GM12874 (cell line): ENCODE data around the gene LRCH3.

Source experiments
- TF ChIP-seq, protein P1 (sequence below): IDR thresholded peaks from 2 replicates; pipeline ENCODE4 v1.5.1; 2011; ENCODE audit warnings: low read depth, mild to moderate bottlenecking, control low read depth, low read length, moderate library complexity; ENCODE audit not compliant: insufficient read depth

LRCH3 gene

DNA sequence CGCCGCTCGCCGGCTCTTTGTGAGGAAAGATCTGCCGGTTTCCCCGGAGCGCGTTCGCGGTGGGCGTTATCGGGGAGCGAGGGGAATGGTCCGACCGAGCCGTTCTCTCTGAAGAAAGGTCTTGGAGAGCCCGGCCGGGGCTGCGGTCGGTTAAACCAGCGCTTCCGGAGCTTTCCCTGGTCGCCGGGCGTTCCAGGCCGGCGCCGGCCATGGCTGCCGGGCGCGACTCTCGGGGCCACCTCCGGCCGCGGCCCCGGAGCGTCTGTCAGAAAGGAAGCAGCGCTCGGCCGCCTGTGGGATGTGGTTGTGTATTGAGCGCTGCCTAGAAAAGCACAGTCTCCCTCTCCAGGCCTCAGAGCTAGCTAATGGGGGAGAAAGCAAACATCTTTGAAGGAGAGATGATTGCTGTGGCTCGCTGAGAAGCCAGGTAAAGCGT is 40.6 kb upstream of the LRCH3 start:
- TF ChIP-seq, protein P1, sequence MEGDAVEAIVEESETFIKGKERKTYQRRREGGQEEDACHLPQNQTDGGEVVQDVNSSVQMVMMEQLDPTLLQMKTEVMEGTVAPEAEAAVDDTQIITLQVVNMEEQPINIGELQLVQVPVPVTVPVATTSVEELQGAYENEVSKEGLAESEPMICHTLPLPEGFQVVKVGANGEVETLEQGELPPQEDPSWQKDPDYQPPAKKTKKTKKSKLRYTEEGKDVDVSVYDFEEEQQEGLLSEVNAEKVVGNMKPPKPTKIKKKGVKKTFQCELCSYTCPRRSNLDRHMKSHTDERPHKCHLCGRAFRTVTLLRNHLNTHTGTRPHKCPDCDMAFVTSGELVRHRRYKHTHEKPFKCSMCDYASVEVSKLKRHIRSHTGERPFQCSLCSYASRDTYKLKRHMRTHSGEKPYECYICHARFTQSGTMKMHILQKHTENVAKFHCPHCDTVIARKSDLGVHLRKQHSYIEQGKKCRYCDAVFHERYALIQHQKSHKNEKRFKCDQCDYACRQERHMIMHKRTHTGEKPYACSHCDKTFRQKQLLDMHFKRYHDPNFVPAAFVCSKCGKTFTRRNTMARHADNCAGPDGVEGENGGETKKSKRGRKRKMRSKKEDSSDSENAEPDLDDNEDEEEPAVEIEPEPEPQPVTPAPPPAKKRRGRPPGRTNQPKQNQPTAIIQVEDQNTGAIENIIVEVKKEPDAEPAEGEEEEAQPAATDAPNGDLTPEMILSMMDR, result no peak

DNA sequence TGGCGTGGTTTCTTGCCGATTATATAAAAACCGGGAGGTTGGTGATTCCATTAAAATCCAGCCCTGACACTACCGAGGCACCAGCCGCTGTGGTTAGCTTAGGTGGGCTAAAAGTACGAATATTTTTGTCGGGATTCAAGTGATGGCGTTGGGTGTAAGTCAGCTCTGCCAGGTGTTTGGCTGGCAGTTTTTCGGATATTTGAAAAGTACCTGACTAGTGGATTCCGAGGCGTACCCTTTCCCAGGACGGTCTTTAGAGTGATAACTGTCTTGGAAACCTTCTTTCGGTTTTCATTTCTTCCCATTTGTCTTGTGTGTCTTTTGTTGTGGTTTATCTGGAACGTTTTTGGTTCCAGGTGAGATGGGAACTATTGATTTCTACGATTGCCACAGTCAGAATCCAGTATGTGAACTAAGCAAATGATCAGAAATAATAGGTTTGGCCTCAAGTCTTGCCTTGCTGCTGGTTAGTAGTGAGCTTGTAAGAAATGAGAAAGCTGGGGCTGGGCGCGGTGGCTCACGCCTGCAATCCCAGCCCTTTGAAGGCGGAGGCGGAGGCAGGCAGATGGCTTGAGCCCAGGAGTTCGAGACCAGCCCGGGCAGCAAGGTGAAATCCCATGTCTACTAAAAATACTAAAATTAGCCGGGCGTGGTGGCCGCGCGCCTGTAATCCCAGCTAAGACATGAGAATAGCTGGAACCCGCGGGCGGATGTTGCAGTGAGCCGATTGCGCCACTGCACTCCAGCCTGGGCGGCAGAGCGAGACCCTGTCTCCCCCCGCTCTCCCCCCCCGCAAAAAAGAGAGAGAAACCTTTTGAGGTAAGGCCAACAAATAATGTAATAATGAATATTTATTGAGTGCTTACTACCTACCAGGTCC is 40.0 kb upstream of the LRCH3 start:
- TF ChIP-seq, protein P1, result no peak

DNA sequence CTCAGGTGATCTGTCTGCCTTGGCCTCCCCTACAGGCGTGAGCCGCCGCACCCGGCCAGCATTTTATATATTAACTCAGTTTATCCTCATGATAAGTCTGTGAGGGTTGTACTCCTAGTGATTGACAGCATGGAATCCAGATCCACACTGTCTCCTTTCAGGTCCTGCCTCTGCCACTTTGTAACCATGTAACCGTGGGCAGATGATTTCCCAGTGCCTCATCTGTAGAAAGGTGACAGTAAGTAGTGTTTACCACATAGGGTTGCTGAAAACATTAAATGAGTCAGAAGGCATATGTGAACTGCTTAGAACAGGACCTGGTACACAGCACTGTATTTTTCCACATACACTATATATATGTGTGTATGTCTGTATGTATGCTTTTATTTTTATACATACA is 38.9 kb upstream of the LRCH3 start:
- TF ChIP-seq, protein P1, result no peak

DNA sequence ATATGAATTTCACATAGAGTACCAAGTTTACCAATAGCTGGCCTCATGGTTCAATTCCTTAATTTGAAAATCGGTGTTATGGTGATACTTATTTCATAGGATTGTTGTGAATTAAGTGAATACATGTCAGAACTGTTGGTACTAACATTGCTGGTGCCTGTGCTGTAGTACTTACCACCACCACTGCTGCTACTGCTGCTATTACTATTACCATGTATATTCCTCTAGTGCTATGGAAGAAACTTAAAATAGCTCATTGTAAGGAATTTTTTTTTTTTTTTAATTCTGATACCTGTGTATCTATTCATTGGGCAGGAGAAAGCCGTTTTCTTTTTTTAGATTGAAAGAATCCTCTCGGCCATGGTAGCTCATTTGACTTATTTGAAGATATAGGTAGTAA is 37.8 kb upstream of the LRCH3 start:
- TF ChIP-seq, protein P1, result peak; percentile 17; the same call in 1 of the 2 replicates

DNA sequence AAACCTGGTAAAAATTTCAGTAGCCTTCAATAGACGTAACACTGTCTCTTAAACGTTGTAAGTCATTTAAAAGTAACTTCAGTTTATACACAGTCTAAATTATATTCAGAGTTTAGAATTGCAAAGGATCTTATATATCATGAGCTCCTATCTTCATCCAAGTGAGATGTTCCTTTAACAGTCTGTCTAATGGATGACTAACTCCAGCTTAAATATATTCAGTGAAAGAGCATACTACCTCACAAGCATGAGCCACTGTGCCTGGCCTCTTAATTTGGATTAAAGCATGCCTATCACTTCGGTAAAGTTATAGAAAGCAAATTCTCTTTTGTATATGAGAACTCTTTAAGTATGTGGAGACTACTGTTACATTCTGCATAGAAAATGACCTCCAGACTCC is 34.4 kb upstream of the LRCH3 start:
- TF ChIP-seq, protein P1, result no peak

DNA sequence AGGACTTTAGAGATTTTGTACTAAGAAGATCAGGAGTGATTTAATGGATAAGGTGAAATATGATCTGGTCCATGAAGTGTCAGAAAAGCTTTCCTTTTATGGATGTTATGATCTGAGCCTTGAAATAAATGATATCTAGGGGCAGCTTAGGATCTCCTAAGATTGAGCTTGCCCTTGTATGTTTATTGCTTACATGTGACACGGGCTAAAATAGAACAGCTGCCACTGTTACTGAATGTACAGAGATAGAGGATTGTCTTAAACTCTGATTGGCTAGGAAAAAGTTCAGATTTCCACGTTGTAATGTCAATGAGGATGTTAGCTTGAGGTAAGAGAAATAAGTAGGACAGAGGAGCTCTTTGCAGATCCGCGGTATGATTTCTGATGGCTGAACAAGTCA is 32.5 kb upstream of the LRCH3 start:
- TF ChIP-seq, protein P1, result no peak

DNA sequence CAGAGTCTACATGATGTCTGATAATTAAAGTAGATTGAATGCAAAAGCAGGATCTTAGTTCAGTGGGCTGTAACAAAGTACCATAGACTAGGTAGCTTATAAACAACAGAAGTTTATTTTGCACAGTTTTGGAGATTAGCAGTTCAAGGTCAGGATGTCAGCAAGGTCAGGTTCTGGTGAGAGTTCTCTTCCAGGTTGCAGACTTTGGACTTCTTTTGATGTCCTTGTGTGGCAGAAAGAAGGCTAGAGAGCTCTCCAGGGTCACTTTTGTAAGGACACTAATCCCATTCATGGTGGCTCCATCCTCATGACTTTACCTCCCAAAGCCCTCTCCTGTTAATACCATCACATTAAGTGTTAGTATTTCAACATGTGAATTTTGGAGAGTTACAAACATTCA is 29.3 kb upstream of the LRCH3 start:
- TF ChIP-seq, protein P1, result no peak
